Measurements from ENCODE around the gene KCNIP4.

- TF ChIP-seq CTCF (IDR thresholded peaks at IDR 0.05) (no peak), POLR2A (IDR thresholded peaks at IDR 0.05) (no peak)
Measured at GRCh38 chr4:20995015-20995414, 953.6 kb downstream of the KCNIP4 start.

Data from heart left ventricle (tissue), 13 donors.